Activated CD4-positive, alpha-beta T cell treated with anti-CD3 and anti-CD28 coated beads, Interleukin-2, amount 50 U/mL, for 48 hours (primary cell): ENCODE data around the gene MAP2K5.

Experiments used
- DNase-seq, 2 experiments: peaks; one replicate each; pipeline ENCODE4 v3.0.0-alpha.2; 2020

MAP2K5 gene

GRCh38 chr15:67843092-67843501 is 300.6 kb downstream of the MAP2K5 start:
- no peak for DNase-seq

- DNase-seq = no peak
These were observed 301.3 kb downstream of the MAP2K5 start for GRCh38 chr15:67843571-67844387.

DNA sequence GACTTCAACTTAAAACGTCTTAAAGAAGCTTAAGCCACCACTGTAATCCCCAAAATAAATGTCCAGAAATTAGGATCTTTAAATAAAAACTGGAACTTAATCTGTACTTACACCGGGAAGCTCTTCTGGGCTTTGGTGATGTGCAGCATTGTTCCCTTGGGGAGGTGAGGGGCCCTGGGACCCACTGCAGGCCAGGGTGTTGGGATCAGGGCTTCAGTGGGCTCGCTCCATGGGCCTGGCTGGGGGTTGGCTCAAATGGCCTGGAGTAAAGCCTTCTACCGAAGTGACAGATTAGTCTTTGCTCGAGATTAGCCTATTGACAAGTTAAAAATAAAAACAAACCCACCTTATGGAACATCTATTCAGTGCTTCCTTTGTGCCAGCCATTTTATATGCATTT is 303.5 kb downstream of the MAP2K5 start:
- no peak for DNase-seq

GRCh38 chr15:67849538-67849937 is 307.0 kb downstream of the MAP2K5 start:
- no peak for DNase-seq

- DNase-seq = no peak
These were observed 307.8 kb downstream of the MAP2K5 start for GRCh38 chr15:67850336-67850735.

- DNase-seq = no peak
These were observed 308.6 kb downstream of the MAP2K5 start for GRCh38 chr15:67850994-67851571.

- DNase-seq = no peak
These were observed 309.9 kb downstream of the MAP2K5 start for GRCh38 chr15:67852418-67852817.

DNA sequence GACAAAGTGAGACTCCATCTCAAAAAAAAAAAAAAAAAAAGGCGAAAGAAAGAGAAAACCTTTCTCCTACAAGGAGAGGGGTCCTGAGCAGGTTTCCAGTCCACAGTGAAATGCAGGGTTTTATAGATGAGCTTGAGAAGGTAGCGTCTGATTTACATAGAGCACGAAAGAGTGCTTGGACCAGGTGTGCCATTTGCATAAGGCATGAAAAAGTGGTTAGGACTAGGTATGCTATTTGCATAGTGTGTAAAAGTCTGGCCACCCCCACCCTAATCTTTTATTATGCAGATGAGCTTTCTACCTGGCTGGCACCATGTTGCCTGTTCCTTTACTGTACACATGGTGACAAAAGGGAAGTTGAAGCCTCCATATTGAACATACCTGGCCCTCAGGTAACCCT is 311.0 kb downstream of the MAP2K5 start:
- DNase-seq = no peak

DNA sequence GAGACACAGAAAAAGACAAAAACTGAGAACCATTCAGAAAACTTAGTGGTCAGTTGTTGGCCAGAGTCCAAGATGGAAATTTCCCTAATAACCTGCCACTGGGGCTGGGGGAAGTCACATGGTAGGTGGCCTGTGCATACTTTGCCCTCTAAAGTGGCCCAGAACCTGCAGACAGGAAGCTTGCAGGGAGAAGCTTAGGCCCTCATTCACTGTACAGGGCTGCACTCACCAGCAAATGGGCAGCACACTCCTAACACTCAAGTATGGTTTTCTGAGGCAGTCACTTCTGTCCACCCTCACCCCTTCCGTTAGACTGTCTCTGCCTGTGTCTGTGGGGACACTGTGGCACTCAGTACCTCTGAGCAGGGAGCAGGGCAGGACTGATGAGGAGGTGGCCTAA is 311.9 kb downstream of the MAP2K5 start:
- no peak for DNase-seq

DNA sequence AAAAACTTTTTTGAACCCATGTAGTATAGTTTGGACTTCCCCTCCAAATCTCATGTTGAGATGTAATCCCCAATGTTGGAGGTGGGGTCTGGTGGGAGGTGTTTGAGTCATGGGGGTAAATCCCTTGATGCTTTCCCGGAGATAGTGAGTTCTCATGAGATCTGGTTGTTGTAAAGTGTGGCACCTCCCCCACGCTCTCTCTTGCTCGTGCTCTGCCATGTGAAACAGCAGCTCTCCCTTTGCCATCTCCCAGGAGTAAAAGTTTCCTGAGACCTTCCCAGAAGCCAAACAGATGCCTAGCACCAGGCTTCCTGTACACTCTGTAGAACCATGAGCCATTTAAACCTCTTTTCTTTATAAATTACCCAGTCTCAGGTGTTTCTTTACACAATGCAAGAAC is 313.3 kb downstream of the MAP2K5 start:
- peak in 1 of 2 experiments; percentile 46 for DNase-seq
